ENCODE measurements around the gene PDIK1L.

The PDIK1L gene

GRCh38 chr1:26077524-26077923, 34.1 kb upstream of the PDIK1L start:
- H3K27me3 ChIP-seq (ENCODE audit: control insufficient read depth in 1 of 2, insufficient read depth in 2 of 2, low read length in 2 of 2) = peaks cover 10 to 13% of the 10 kb centered on the region in 2 donors
- no peaks in the 10 kb centered on the region for H3K9me3 ChIP-seq (ENCODE audit: control insufficient read depth in 2 of 2, low read length in 2 of 2)
- H3K4me3 ChIP-seq (ENCODE audit: low read length in 2 of 2) = no peak overlapping the region
- H3K36me3 ChIP-seq (ENCODE audit: control insufficient read depth in 2 of 2, insufficient read depth in 2 of 2, low read length in 2 of 2) = no peaks in the 10 kb centered on the region
- H3K9ac ChIP-seq (ENCODE audit: low read length in 2 of 2) = no peak overlapping the region
- H3K27ac ChIP-seq (ENCODE audit: low read length) = no peak overlapping the region
- no peaks in the 10 kb centered on the region for H3K4me1 ChIP-seq (ENCODE audit: control insufficient read depth, insufficient read depth, low read length)

DNA sequence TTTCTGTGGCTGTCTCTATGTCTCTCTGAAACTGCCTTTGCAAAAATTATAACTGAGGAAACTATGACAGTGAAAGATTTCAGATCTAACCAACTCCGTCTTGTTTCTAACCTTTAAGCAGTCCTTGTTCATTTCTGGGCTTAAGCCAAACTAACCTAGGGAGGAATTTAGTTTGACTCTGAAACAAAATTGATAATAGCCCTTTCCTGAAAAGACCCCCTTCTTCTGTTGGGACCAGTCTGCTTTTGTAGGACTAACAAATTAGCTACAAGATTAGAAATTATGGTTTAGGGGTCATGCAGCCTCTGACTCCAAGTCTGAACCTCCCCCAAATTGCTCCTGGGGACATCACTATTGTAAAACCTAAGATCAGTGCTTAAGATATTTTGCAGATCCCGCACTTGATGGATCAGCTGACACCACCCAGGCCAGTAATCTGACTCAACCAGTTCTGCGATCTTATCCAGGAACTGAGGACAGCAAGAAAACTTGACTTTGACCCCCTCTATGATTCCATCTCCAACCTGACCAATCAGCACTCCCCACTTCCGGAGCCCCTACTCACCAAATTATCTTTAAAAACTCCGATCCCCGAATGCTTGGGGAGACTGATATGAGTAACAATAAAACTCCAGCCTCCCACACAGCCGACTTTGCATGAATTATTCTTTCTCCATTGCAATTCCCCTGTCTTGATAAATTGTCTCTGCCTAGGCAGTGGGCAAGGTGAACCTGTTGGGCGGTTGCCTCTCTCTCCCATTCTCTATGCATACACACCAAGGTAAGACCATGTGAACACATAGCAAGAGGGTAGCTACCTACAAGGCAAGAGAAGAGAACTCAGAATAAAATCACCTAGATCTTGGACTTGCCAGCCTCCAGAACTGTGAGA, 33.1 kb upstream of the PDIK1L start:
- Histone ChIP-seq H3K9me3 (ENCODE audit: control insufficient read depth in 2 of 2, low read length in 2 of 2) (no peaks in the 10 kb centered on the region), H3K9ac (ENCODE audit: low read length in 2 of 2) (no peak overlapping the region), H3K27me3 (ENCODE audit: control insufficient read depth in 1 of 2, insufficient read depth in 2 of 2, low read length in 2 of 2) (peaks cover 11 to 13% of the 10 kb centered on the region in 2 donors), H3K4me3 (ENCODE audit: low read length in 2 of 2) (no peak overlapping the region), H3K4me1 (ENCODE audit: control insufficient read depth, insufficient read depth, low read length) (no peaks in the 10 kb centered on the region), H3K36me3 (ENCODE audit: control insufficient read depth in 2 of 2, insufficient read depth in 2 of 2, low read length in 2 of 2) (no peaks in the 10 kb centered on the region), H3K27ac (ENCODE audit: low read length) (no peak overlapping the region)

- H3K4me1 ChIP-seq (ENCODE audit: control insufficient read depth, insufficient read depth, low read length) = no peaks in the 10 kb centered on the region
- H3K4me3 ChIP-seq (ENCODE audit: low read length in 2 of 2) = no peak overlapping the region
- H3K27ac ChIP-seq (ENCODE audit: low read length) = no peak overlapping the region
Observed at GRCh38 chr1:26079178-26079563, 32.5 kb upstream of the PDIK1L start.

DNA sequence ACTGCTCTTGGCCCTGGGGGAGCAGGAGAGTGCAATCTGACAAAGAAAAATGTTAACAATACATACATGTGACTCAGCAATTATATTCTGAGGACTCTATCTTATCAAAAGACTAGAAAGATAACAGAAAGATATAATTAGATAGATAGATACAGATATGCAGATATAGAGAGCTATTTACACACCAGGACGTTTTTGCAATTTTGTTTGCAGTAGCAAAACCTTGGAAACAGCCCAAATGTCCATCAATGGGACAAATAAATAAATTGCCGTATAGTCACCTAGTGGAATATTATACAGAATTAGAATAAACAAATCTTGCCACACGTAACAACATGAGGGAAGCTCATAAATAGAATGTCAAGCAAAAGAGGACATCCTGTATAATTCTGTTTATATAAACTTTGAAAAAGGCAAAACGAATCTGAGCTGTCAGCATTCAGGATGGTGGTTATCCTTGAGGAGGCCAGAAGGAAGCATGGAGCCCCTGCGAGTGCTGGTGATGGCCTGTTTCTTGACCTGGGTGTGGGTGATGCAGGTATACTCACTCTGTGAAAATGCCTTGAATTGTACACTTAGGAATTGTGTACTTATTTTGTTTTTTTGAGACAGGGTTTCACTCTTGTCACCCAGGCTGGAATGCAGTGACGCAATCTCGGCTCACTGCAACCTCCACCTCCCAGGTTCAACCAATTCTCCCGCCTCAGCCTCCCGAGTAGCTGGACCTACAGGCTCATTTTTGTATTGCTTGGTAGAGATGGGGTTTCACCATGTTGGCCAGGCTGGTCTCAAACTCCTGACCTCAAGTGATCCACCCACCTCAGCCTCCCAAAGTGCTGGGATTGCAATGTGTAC, 31.4 kb upstream of the PDIK1L start:
- no peak overlapping the region for H3K27ac ChIP-seq (ENCODE audit: low read length)
- H3K27me3 ChIP-seq (ENCODE audit: control insufficient read depth in 1 of 2, insufficient read depth in 2 of 2, low read length in 2 of 2) = peaks cover 13 to 17% of the 10 kb centered on the region in 2 donors
- H3K4me3 ChIP-seq (ENCODE audit: low read length in 2 of 2) = no peak overlapping the region
- no peaks in the 10 kb centered on the region for H3K4me1 ChIP-seq (ENCODE audit: control insufficient read depth, insufficient read depth, low read length)
- H3K9ac ChIP-seq (ENCODE audit: low read length in 2 of 2) = no peak overlapping the region
- no peaks in the 10 kb centered on the region for H3K9me3 ChIP-seq (ENCODE audit: control insufficient read depth in 2 of 2, low read length in 2 of 2)
- no peaks in the 10 kb centered on the region for H3K36me3 ChIP-seq (ENCODE audit: control insufficient read depth in 2 of 2, insufficient read depth in 2 of 2, low read length in 2 of 2)

More at GRCh38 chr1:26079178-26079563, 32.5 kb upstream of the PDIK1L start:
- Histone ChIP-seq H3K9me3 (ENCODE audit: control insufficient read depth in 2 of 2, low read length in 2 of 2) (no peaks in the 10 kb centered on the region), H3K36me3 (ENCODE audit: control insufficient read depth in 2 of 2, insufficient read depth in 2 of 2, low read length in 2 of 2) (no peaks in the 10 kb centered on the region), H3K27me3 (ENCODE audit: control insufficient read depth in 1 of 2, insufficient read depth in 2 of 2, low read length in 2 of 2) (peaks cover 13 to 14% of the 10 kb centered on the region in 2 donors), H3K9ac (ENCODE audit: low read length in 2 of 2) (no peak overlapping the region)

DNA sequence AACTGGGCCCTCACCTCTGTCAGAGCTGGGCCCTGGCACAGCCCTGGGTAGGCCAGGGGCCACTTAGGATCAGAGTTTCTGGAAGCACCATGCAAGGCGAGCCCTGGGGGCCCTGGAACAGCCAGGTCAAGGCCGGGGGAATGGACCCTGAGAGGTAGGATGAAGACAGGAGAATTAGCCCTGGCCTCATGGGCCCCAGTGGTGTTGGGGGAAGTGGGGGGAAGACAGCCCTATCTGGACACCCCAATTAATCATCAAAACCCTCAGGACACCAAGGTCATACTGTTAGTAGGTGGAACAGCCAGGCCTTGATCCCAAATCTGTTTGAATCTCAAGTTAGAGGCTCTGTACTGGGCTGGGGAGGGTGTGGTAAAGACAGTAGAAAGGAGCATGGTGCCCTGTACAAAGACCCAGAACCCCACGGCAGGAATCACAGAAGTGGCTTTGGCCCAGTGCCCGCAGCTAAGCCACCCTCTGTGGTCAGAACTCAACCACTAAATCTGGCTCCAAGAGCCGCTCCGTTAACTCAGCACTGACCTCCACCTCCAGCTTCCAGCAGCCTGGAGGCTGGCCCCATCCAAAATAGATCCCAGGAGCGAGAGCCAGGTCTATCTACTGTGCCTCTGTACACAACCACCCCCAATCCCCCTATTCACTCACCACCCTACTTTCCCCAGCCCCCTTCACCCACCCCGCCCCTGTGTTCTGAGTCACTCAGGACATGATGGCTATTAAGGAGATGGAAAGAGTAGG, 30.2 kb upstream of the PDIK1L start:
- H3K27me3 ChIP-seq (ENCODE audit: control insufficient read depth in 1 of 2, insufficient read depth in 2 of 2, low read length in 2 of 2) = peaks cover 4 to 10% of the 10 kb centered on the region in 2 donors
- no peak overlapping the region for H3K9ac ChIP-seq (ENCODE audit: low read length in 2 of 2)
- no peaks in the 10 kb centered on the region for H3K36me3 ChIP-seq (ENCODE audit: control insufficient read depth in 2 of 2, insufficient read depth in 2 of 2, low read length in 2 of 2)
- no peak overlapping the region for H3K4me3 ChIP-seq (ENCODE audit: low read length in 2 of 2)
- H3K4me1 ChIP-seq (ENCODE audit: control insufficient read depth, insufficient read depth, low read length) = no peaks in the 10 kb centered on the region
- H3K27ac ChIP-seq (ENCODE audit: low read length) = no peak overlapping the region
- no peaks in the 10 kb centered on the region for H3K9me3 ChIP-seq (ENCODE audit: control insufficient read depth in 2 of 2, low read length in 2 of 2)

DNA sequence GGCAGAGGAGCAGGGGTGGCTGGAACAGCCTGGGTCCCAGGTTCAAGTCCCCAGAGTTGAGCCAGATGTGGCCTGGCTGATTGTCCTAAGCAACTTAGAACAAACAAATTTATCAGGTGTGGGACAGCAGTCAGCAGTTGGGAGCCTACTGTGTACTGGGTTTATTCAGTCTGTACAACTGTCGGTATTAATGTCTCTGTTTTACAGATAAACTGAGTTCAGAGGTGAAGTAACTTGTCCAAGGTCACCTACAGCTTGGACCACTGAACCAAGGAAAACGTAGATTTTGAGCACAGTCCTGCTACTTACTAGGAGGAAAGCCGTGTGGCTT, 29.6 kb upstream of the PDIK1L start:
- H3K4me1 ChIP-seq (ENCODE audit: control insufficient read depth, insufficient read depth, low read length) = no peaks in the 10 kb centered on the region
- H3K27me3 ChIP-seq (ENCODE audit: control insufficient read depth in 1 of 2, insufficient read depth in 2 of 2, low read length in 2 of 2) = peaks cover 3 to 9% of the 10 kb centered on the region in 2 donors
- no peak overlapping the region for H3K9ac ChIP-seq (ENCODE audit: low read length in 2 of 2)
- no peaks in the 10 kb centered on the region for H3K9me3 ChIP-seq (ENCODE audit: control insufficient read depth in 2 of 2, low read length in 2 of 2)
- no peaks in the 10 kb centered on the region for H3K36me3 ChIP-seq (ENCODE audit: control insufficient read depth in 2 of 2, insufficient read depth in 2 of 2, low read length in 2 of 2)
- H3K27ac ChIP-seq (ENCODE audit: low read length) = no peak overlapping the region
- H3K4me3 ChIP-seq (ENCODE audit: low read length in 2 of 2) = no peak overlapping the region

DNA sequence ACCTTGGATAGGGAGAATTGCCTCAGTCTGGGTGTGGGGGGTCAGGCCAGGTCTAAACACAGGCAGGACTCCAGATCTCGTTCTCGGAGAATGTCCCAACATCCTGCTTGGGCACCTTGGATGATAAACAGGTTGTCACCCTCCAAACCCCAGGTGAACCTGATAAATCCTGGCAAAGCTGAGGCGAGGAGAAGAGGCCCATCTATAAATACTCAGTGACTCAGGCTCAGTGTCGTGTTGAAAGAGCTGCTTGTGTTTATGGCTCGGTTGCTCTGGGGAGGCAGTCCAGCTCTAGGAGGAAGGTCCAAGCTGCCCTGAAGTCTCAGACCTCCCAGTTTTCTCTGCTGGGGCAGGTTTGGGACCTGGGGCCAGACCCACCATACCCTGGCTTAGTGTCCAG, 28.4 kb upstream of the PDIK1L start:
- H3K4me3 ChIP-seq (ENCODE audit: low read length in 2 of 2) = no peak overlapping the region
- H3K9ac ChIP-seq (ENCODE audit: low read length in 2 of 2) = no peak overlapping the region
- no peaks in the 10 kb centered on the region for H3K36me3 ChIP-seq (ENCODE audit: control insufficient read depth in 2 of 2, insufficient read depth in 2 of 2, low read length in 2 of 2)
- H3K27me3 ChIP-seq (ENCODE audit: control insufficient read depth in 1 of 2, insufficient read depth in 2 of 2, low read length in 2 of 2) = peaks cover 3 to 9% of the 10 kb centered on the region in 2 donors
- no peak overlapping the region for H3K27ac ChIP-seq (ENCODE audit: low read length)
- H3K9me3 ChIP-seq (ENCODE audit: control insufficient read depth in 2 of 2, low read length in 2 of 2) = no peaks in the 10 kb centered on the region
- H3K4me1 ChIP-seq (ENCODE audit: control insufficient read depth, insufficient read depth, low read length) = no peaks in the 10 kb centered on the region

- H3K9me3 ChIP-seq (ENCODE audit: control insufficient read depth in 2 of 2, low read length in 2 of 2) = no peaks in the 10 kb centered on the region
- H3K9ac ChIP-seq (ENCODE audit: low read length in 2 of 2) = no peak overlapping the region
- peaks cover 3 to 6% of the 10 kb centered on the region in 2 donors for H3K27me3 ChIP-seq (ENCODE audit: control insufficient read depth in 1 of 2, insufficient read depth in 2 of 2, low read length in 2 of 2)
- H3K27ac ChIP-seq (ENCODE audit: low read length) = no peak overlapping the region
- no peaks in the 10 kb centered on the region for H3K4me1 ChIP-seq (ENCODE audit: control insufficient read depth, insufficient read depth, low read length)
- H3K4me3 ChIP-seq (ENCODE audit: low read length in 2 of 2) = no peak overlapping the region
- no peaks in the 10 kb centered on the region for H3K36me3 ChIP-seq (ENCODE audit: control insufficient read depth in 2 of 2, insufficient read depth in 2 of 2, low read length in 2 of 2)
Observed at GRCh38 chr1:26084091-26084561, 27.5 kb upstream of the PDIK1L start.

- H3K4me1 ChIP-seq (ENCODE audit: control insufficient read depth, insufficient read depth, low read length) = no peaks in the 10 kb centered on the region
- peaks cover 3 to 6% of the 10 kb centered on the region in 2 donors for H3K27me3 ChIP-seq (ENCODE audit: control insufficient read depth in 1 of 2, insufficient read depth in 2 of 2, low read length in 2 of 2)
- H3K27ac ChIP-seq (ENCODE audit: low read length) = no peak overlapping the region
- H3K36me3 ChIP-seq (ENCODE audit: control insufficient read depth in 2 of 2, insufficient read depth in 2 of 2, low read length in 2 of 2) = no peaks in the 10 kb centered on the region
- no peaks in the 10 kb centered on the region for H3K9me3 ChIP-seq (ENCODE audit: control insufficient read depth in 2 of 2, low read length in 2 of 2)
- no peak overlapping the region for H3K9ac ChIP-seq (ENCODE audit: low read length in 2 of 2)
- no peak overlapping the region for H3K4me3 ChIP-seq (ENCODE audit: low read length in 2 of 2)
Observed at GRCh38 chr1:26084844-26085243, 26.8 kb upstream of the PDIK1L start.

DNA sequence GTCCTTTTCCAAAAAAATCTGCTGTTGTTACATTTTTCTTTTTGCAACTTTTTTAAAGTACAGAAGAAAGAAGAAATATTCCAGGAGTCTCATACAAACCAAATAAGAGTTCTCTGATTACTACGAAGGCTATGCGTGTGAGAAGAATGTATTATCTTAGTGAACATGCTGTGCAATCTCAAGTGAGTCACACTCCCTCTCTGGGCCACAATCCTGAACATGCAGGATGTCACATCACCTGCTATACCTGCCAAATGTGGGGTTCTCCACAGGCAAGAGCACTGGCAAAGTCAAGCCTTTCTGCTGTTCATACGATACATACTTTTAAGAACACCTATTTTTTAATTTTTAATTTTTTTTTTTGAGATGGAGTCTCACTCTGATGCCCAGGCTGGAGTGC, 22.5 kb upstream of the PDIK1L start:
- Histone ChIP-seq H3K4me3 (ENCODE audit: low read length in 2 of 2) (no peak overlapping the region), H3K9me3 (ENCODE audit: control insufficient read depth in 2 of 2, low read length in 2 of 2) (no peaks in the 10 kb centered on the region), H3K27me3 (ENCODE audit: control insufficient read depth in 1 of 2, insufficient read depth in 2 of 2, low read length in 2 of 2) (peaks cover 8% of the 10 kb centered on the region in 2 donors), H3K9ac (ENCODE audit: low read length in 2 of 2) (no peak overlapping the region), H3K4me1 (ENCODE audit: control insufficient read depth, insufficient read depth, low read length) (no peaks in the 10 kb centered on the region), H3K27ac (ENCODE audit: low read length) (no peak overlapping the region), H3K36me3 (ENCODE audit: control insufficient read depth in 2 of 2, insufficient read depth in 2 of 2, low read length in 2 of 2) (no peaks in the 10 kb centered on the region)
